ENCODE measurements around the gene TNKS2.

DNA sequence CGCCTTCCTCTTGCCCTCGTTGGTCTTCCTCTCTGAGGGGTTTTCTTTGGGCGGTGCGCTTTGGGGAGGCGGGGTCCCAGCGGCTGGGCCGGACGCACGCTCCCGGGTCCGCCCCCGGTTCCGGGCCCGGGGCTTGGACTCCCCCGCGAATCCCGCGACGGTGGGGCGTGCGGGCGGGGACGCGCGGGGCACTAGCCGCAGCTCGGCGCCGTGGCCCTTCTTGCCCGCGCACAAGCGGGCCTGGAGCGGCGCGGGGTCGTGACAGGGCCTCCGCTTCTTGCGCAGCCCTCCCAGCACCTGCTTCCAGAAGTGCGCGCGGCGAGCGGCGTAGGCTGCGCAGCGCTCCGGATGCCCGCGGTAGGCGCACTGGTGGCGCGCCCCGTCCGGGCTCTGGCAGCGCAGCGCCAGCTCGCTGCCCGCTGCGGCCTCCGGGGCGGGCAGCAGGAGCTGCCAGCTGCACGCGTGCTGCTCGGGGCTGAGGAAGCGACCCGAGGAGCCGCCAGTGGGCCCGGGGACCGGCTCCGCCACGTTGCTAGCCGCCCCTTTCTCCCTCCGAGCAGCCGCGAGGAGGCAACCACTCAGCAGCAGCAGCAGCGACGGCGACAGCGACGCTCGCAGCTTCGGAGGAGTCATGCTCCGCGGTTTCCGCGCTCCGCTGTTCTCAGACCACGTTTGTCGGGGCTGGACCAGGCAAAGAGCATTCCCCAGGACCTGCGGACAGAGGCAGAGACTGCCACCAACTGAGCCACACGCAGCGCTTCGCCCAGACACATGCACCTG, 110.3 kb downstream of the TNKS2 start:
- peak; percentile 45 for TF ChIP-seq CTCF (IDR thresholded peaks at IDR 0.05)
- no peak for TF ChIP-seq EZH2 (IDR thresholded peaks at IDR 0.05; ENCODE audit: borderline replicate concordance, insufficient read depth, low read depth, low read length, poor library complexity, severe bottlenecking)

Measured in B cell (primary cell).